CD14-positive monocyte (primary cell): ENCODE data around the gene CAB39L. TPM values are rescaled to one million over a fixed set of nuclear protein-coding genes. Genes with fewer than 3 reads are reported as not detected.

Experiments used
- DNase-seq, 3 donors: peaks; one replicate each; pipeline ENCODE4 v3.0.0-alpha.2; 2011 to 2022
- H2AFZ ChIP-seq: 2 replicates; pipeline ENCODE4 v1.6.0; 2012; ENCODE audit warnings: mild to moderate bottlenecking, low read depth, low read length, inconsistent platforms; ENCODE audit not compliant: insufficient read depth, poor library complexity, severe bottlenecking
- H3K27ac ChIP-seq, 2 donors: 1 replicate in 1 of 2; 2 replicates in 1 of 2; pipeline ENCODE4 v1.5.1; 2012 to 2013; ENCODE audit warnings: low read length in 2 of 2, control low read depth in 1 of 2, inconsistent platforms in 1 of 2, low read depth in 1 of 2, mild to moderate bottlenecking in 1 of 2
- H3K27me3 ChIP-seq, 2 donors: one replicate each; pipeline versions ENCODE4 v1.6.0 to v1.6.1; 2011 to 2013; ENCODE audit warnings: low read length in 2 of 2; ENCODE audit not compliant: control insufficient read depth in 2 of 2, insufficient read depth in 2 of 2
- H3K36me3 ChIP-seq, 2 donors: replicated peaks in 1 of 2; 1 replicate in 1 of 2; 2 replicates in 1 of 2; pipeline versions ENCODE4 v1.5.1 to v1.6.1; 2012 to 2013; ENCODE audit warnings: low read length in 2 of 2, control low read depth in 1 of 2, inconsistent platforms in 1 of 2, mild to moderate bottlenecking in 1 of 2; ENCODE audit not compliant: insufficient read depth in 2 of 2, control insufficient read depth in 1 of 2
- H3K4me1 ChIP-seq, 2 donors: 1 replicate in 1 of 2; 2 replicates in 1 of 2; pipeline versions ENCODE4 v1.5.1 to v1.6.1; 2012 to 2013; ENCODE audit warnings: low read length in 2 of 2, control low read depth in 1 of 2, inconsistent platforms in 1 of 2, mild to moderate bottlenecking in 1 of 2, moderate library complexity in 1 of 2; ENCODE audit not compliant: insufficient read depth in 2 of 2, control insufficient read depth in 1 of 2
- H3K4me2 ChIP-seq: replicated peaks from 2 replicates; pipeline ENCODE3; 2012; ENCODE audit warnings: low read length, moderate library complexity, mild to moderate bottlenecking; ENCODE audit not compliant: poor library complexity, severe bottlenecking; ENCODE audit errors: extremely low read depth
- H3K4me3 ChIP-seq, 3 experiments: fragments of 200-600 bp in 1 of 3; sonication (generic) in 1 of 3; replicated peaks in 1 of 3; 1 replicate in 2 of 3; 2 replicates in 1 of 3; pipeline ENCODE4 v1.5.1; 2011 to 2013; ENCODE audit warnings: low read length in 3 of 3, mild to moderate bottlenecking in 3 of 3, control low read depth in 2 of 3, low read depth in 2 of 3, inconsistent platforms in 1 of 3, moderate library complexity in 1 of 3
- H3K79me2 ChIP-seq: 2 replicates; pipeline ENCODE4 v1.6.0; 2012; ENCODE audit warnings: mild to moderate bottlenecking, control low read depth, inconsistent platforms, low read length, moderate library complexity; ENCODE audit not compliant: insufficient read depth
- H3K9ac ChIP-seq: 2 replicates; pipeline ENCODE4 v1.6.0; 2017; ENCODE audit warnings: low read length, mild to moderate bottlenecking; ENCODE audit not compliant: insufficient read depth, poor library complexity, severe bottlenecking
- H3K9me3 ChIP-seq, 2 donors: replicated peaks in 1 of 2; 1 replicate in 1 of 2; 2 replicates in 1 of 2; pipeline versions ENCODE4 v1.5.1 to v1.6.1; 2012 to 2013; ENCODE audit warnings: low read length in 2 of 2, control low read depth in 1 of 2; ENCODE audit not compliant: control insufficient read depth in 1 of 2, insufficient read depth in 1 of 2
- H4K20me1 ChIP-seq: 2 replicates; pipeline ENCODE4 v1.6.0; 2012; ENCODE audit warnings: mild to moderate bottlenecking, low read length, control low read depth, moderate library complexity; ENCODE audit not compliant: insufficient read depth
- H3K27ac Mint-ChIP-seq, 7 donors: one replicate each; pipeline ENCODE4 v1.8.0; 2020; ENCODE audit warnings: mild to moderate bottlenecking in 7 of 7, mixed read lengths in 7 of 7, moderate library complexity in 6 of 7, inconsistent platforms in 2 of 7
- H3K27me3 Mint-ChIP-seq, 3 donors: one replicate each; pipeline ENCODE4 v1.8.0; 2021 to 2022; ENCODE audit warnings: low read depth in 3 of 3, mild to moderate bottlenecking in 3 of 3, mixed read lengths in 3 of 3, moderate library complexity in 3 of 3, inconsistent platforms in 1 of 3
- H3K36me3 Mint-ChIP-seq, 2 donors: one replicate each; pipeline ENCODE4 v1.8.0; 2020; ENCODE audit warnings: mixed read lengths in 2 of 2, inconsistent platforms in 1 of 2, mild to moderate bottlenecking in 1 of 2
- H3K4me1 Mint-ChIP-seq: one replicate; pipeline ENCODE4 v1.8.0; 2020; ENCODE audit warnings: mild to moderate bottlenecking, mixed read lengths
- H3K4me3 Mint-ChIP-seq, 2 donors: one replicate each; pipeline ENCODE4 v1.8.0; 2020; ENCODE audit warnings: mild to moderate bottlenecking in 2 of 2, mixed read lengths in 2 of 2, moderate library complexity in 1 of 2
- H3K9me3 Mint-ChIP-seq, 7 donors: one replicate each; pipeline ENCODE4 v1.8.0; 2020 to 2022; ENCODE audit warnings: mixed read lengths in 7 of 7, mild to moderate bottlenecking in 6 of 7, moderate library complexity in 6 of 7, inconsistent platforms in 2 of 7
- CTCF ChIP-seq: fragments of 200-600 bp; IDR thresholded peaks from one replicate; pipeline ENCODE4 v1.8.0; 2022; ENCODE audit warnings: antibody characterized with exemption, mild to moderate bottlenecking
- WGBS: methylation state at CpG from one replicate; pipeline ENCODE4 v1.1.5; 2013; ENCODE audit warnings: missing lambda C conversion rate; ENCODE audit not compliant: insufficient coverage; 5-methylcytosine and 5-hydroxymethylcytosine counted together
- intact Hi-C, 2 donors: fragments of 100-400 bp; cut with micrococcal nuclease; formaldehyde crosslinking; loops; one replicate each; pipeline versions ENCODE4 v1.15.0 to v1.15.1; 2023
- polyA plus RNA-seq, 3 donors: library from polyadenylated mRNA; depleted of rRNA in 1 of 3; unstranded in 2 of 3; stranded (reverse) in 1 of 3; fragments of 300-500 nt in 2 of 3; fragments of >200 nt in 1 of 3; fragmentation: Illumina TruSeq in 2 of 3; gene quantifications; 1 replicate in 2 of 3; 2 replicates in 1 of 3; pipeline ENCODE4 v1.2.3, GENCODE V29; 2012 to 2021

Gene CAB39L
- polyA plus RNA-seq, 3 donors = 1.9 to 5.1 (median 2.7) TPM

DNA sequence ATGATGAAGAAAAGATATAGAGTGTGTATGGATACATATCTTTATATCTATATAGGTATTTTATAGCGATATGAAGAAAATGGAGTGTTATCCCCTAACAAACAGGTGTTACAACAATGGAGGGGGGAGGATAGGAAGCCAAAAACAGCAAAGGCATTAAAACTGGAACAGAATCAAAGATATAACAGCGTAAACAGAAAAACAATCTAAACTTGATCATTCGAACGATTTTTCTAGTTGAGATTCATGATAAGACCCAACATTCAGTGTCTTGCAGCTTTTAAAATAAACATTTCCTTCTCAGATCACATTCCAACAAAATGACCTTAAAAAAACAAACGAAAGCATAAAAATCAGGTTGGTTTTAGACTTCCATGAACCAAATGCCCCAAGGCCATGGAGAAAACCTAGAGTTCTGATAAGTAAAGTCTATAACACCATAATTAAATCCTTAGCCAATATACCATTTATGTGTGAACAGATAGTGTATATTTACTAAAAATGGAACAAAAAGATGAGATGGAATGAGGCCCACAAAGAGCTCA, 55.7 kb downstream of the CAB39L start:
- no peaks in the 10 kb centered on the region for H3K36me3 ChIP-seq
- no peak for DNase-seq
- Mint-ChIP-seq H3K9me3 (peaks cover 0 to 4% (median 3%) of the 10 kb centered on the region in 7 donors), H3K36me3 (peaks cover 0 to 2% of the 10 kb centered on the region in 2 donors), H3K4me3 (no peak overlapping the region), H3K4me1 (no peaks in the 10 kb centered on the region), H3K27ac (no peak overlapping the region), H3K27me3 (peaks cover 0 to 3% (median 0%) of the 10 kb centered on the region in 3 donors)
- H3K4me2 ChIP-seq = no peak overlapping the region
- no peaks in the 10 kb centered on the region for H3K27me3 ChIP-seq
- no peak for TF ChIP-seq CTCF
- H4K20me1 ChIP-seq = no peaks in the 10 kb centered on the region
- no peaks in the 10 kb centered on the region for H3K4me1 ChIP-seq
- no peak overlapping the region for H3K27ac ChIP-seq
- no peaks in the 10 kb centered on the region for H3K79me2 ChIP-seq
- no CpG with 5 or more reads among the region's 5 CpGs for WGBS
- H2AFZ ChIP-seq = no peak overlapping the region
- H3K9ac ChIP-seq = no peak overlapping the region
- H3K4me3 ChIP-seq = no peak overlapping the region
- intact Hi-C loops = no loop called here
- no peaks in the 10 kb centered on the region for H3K9me3 ChIP-seq

- Mint-ChIP-seq H3K9me3 (peaks cover 0 to 3% (median 2%) of the 10 kb centered on the region in 7 donors), H3K4me1 (no peaks in the 10 kb centered on the region), H3K4me3 (no peak overlapping the region), H3K27ac (no peak overlapping the region), H3K27me3 (peaks cover 0 to 1% (median 0%) of the 10 kb centered on the region in 3 donors), H3K36me3 (peaks cover 0 to 2% of the 10 kb centered on the region in 2 donors)
- DNase-seq = no peak
- Histone ChIP-seq H3K27me3 (no peaks in the 10 kb centered on the region), H3K4me3 (no peak overlapping the region), H3K79me2 (no peaks in the 10 kb centered on the region), H3K4me1 (no peaks in the 10 kb centered on the region), H4K20me1 (no peaks in the 10 kb centered on the region), H3K36me3 (no peaks in the 10 kb centered on the region), H3K27ac (no peak overlapping the region), H3K4me2 (no peak overlapping the region), H2AFZ (no peak overlapping the region), H3K9me3 (no peaks in the 10 kb centered on the region), H3K9ac (no peak overlapping the region)
- intact Hi-C loops = no loop called here
- WGBS = 100% methylated on average over 1 of the region's 2 CpGs
- no peak for TF ChIP-seq CTCF
These were observed 57.2 kb downstream of the CAB39L start for GRCh38 chr13:49386664-49387063.
